Neural progenitor cell (in vitro differentiated cells): ENCODE data around the gene BCAS2.

ENCODE experiments used
- EZH2 ChIP-seq: fragments of 200-600 bp; sonication (generic); IDR thresholded peaks from 2 replicates; pipeline ENCODE4 v1.6.1; 2017; ENCODE audit warnings: antibody characterized with exemption, mild to moderate bottlenecking, moderate library complexity
- TF ChIP-seq, protein P1 (sequence below): fragments of 200-600 bp; sonication (generic); IDR thresholded peaks from 2 replicates; pipeline ENCODE4 v1.5.1; 2017; ENCODE audit warnings: antibody characterized with exemption, mild to moderate bottlenecking

DNA sequence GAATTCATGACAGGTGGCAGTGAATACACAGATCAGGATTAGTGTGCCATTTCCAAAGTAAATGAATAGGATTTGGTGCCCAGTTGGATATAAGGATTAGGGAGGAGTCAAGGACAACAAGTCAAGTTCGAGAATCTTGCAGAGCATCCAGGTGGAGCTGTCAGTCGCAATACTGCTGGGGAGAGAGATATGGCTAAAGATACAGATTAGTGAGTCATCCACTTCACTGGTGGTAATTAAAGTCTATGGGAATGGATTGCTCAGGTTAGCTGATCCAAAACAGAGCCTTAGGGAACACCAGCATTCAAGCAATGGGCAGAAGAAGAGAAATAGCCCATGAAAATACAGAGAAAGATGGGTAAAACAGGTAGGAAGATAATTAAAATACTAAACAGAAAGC lies 26.8 kb downstream of the BCAS2 start:
- TF ChIP-seq, protein P1, sequence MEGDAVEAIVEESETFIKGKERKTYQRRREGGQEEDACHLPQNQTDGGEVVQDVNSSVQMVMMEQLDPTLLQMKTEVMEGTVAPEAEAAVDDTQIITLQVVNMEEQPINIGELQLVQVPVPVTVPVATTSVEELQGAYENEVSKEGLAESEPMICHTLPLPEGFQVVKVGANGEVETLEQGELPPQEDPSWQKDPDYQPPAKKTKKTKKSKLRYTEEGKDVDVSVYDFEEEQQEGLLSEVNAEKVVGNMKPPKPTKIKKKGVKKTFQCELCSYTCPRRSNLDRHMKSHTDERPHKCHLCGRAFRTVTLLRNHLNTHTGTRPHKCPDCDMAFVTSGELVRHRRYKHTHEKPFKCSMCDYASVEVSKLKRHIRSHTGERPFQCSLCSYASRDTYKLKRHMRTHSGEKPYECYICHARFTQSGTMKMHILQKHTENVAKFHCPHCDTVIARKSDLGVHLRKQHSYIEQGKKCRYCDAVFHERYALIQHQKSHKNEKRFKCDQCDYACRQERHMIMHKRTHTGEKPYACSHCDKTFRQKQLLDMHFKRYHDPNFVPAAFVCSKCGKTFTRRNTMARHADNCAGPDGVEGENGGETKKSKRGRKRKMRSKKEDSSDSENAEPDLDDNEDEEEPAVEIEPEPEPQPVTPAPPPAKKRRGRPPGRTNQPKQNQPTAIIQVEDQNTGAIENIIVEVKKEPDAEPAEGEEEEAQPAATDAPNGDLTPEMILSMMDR, result no peak
- TF ChIP-seq EZH2, result no peak
